Gastrocnemius medialis (tissue), 4 donors: ENCODE data around the gene ARHGAP42. TPM values are rescaled to one million over a fixed set of nuclear protein-coding genes. Genes with fewer than 3 reads are reported as not detected.

ENCODE experiments used
- ATAC-seq, 2 donors: fragments of 150-250 bp; one replicate each; pipeline ENCODE4 v1.9.1; 2016
- DNase-seq, 2 donors: peaks; one replicate each; pipeline ENCODE4 v3.0.0-alpha.2; 2019
- H3K27ac ChIP-seq, 4 donors: fragments of 200-600 bp; sonication (generic); 1 replicate in 1 of 4; 2 replicates in 3 of 4; pipeline ENCODE4 v1.5.1; 2016 to 2018; ENCODE audit warnings: mild to moderate bottlenecking in 2 of 4, moderate library complexity in 1 of 4
- H3K27me3 ChIP-seq, 3 donors: fragments of 200-600 bp; sonication (generic) in 2 of 3; 1 replicate in 1 of 3; 2 replicates in 2 of 3; pipeline versions ENCODE4 v1.5.1 to v1.6.0; 2016 to 2019; ENCODE audit warnings: mild to moderate bottlenecking in 1 of 3, moderate library complexity in 1 of 3
- H3K36me3 ChIP-seq, 2 donors: fragments of 200-600 bp; sonication (generic) in 1 of 2; one replicate each; pipeline ENCODE4 v1.5.1; 2017 to 2018
- H3K4me1 ChIP-seq, 2 donors: fragments of 200-600 bp; sonication (generic) in 1 of 2; one replicate each; pipeline ENCODE4 v1.5.1; 2016 to 2017; ENCODE audit warnings: mild to moderate bottlenecking in 2 of 2
- H3K4me3 ChIP-seq, 4 donors: fragments of 200-600 bp; sonication (generic) in 3 of 4; 1 replicate in 1 of 4; 2 replicates in 3 of 4; pipeline ENCODE4 v1.5.1; 2016 to 2019; ENCODE audit warnings: mild to moderate bottlenecking in 2 of 4
- H3K9me3 ChIP-seq, 3 donors: fragments of 200-600 bp; sonication (generic) in 2 of 3; 1 replicate in 1 of 3; 2 replicates in 2 of 3; pipeline ENCODE4 v1.5.1; 2016 to 2019
- POLR2A ChIP-seq, 2 donors: fragments of 450-650 bp; IDR thresholded peaks; one replicate each; pipeline ENCODE4 v1.6.1; 2017; ENCODE audit warnings: antibody characterized with exemption in 2 of 2, mild to moderate bottlenecking in 2 of 2, moderate library complexity in 2 of 2
- in situ Hi-C, 4 donors: fragments of 200-750 bp; cut with MboI; loops; one replicate each; pipeline versions ENCODE4 v1.15.0 to v1.8.0; 2017; ENCODE audit warnings: low sequenced_read_pairs in 4 of 4
- intact Hi-C: fragments of 100-400 bp; cut with DNase I; formaldehyde crosslinking; loops from one replicate; pipeline ENCODE4 v1.15.1; 2023; ENCODE audit warnings: low total_unique reads
- total RNA-seq, 4 donors: library from RNA; depleted of rRNA; stranded (reverse); fragments of >200 nt; gene quantifications; one replicate each; pipeline versions ENCODE4 v1.1.0 to v1.2.3, GENCODE V29; 2016
- TF ChIP-seq, protein P1 (sequence below), 5 experiments: fragments of 450-650 bp in 3 of 5; fragments of 200-600 bp in 2 of 5; sonication (generic) in 2 of 5; IDR thresholded peaks in 4 of 5; conservative IDR thresholded peaks in 1 of 5; 1 replicate in 4 of 5; 2 replicates in 1 of 5; pipeline ENCODE4 v1.5.1; 2016 to 2019; ENCODE audit warnings: antibody characterized with exemption in 5 of 5, mild to moderate bottlenecking in 3 of 5, moderate library complexity in 3 of 5

ARHGAP42 gene
- total RNA-seq, 4 donors from 2014 or later = 6.0 to 13.9 (median 10.2) TPM

DNA sequence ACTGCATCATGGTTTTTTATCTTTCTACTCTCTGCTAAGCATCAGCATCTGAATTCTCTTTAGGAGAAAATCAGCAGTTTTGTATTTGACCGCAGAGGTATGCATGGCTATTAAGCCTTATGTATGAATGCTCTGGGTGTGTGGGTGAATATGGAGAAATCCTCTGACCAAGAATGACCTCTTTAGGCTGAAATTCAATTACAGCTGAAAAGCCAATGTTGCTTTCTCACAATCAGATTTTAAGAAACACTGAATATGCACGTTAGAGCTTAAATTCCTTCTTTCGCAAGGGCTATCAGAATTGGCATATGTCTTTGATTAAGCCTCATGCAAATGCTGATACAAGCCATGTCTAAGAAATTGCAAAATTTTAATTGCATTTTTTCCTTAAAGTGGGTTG lies 43.2 kb downstream of the ARHGAP42 start:
- no peaks in the 10 kb centered on the region for H3K27me3 ChIP-seq
- DNase-seq = no peak
- H3K4me1 ChIP-seq = peaks cover 14 to 25% of the 10 kb centered on the region in 2 donors
- no peak for ATAC-seq
- no peak overlapping the region for H3K27ac ChIP-seq
- no peaks in the 10 kb centered on the region for H3K36me3 ChIP-seq
- intact Hi-C loops = no loop called here
- no peak overlapping the region for H3K4me3 ChIP-seq
- in situ Hi-C loops = no loop called here
- TF ChIP-seq, protein P1, sequence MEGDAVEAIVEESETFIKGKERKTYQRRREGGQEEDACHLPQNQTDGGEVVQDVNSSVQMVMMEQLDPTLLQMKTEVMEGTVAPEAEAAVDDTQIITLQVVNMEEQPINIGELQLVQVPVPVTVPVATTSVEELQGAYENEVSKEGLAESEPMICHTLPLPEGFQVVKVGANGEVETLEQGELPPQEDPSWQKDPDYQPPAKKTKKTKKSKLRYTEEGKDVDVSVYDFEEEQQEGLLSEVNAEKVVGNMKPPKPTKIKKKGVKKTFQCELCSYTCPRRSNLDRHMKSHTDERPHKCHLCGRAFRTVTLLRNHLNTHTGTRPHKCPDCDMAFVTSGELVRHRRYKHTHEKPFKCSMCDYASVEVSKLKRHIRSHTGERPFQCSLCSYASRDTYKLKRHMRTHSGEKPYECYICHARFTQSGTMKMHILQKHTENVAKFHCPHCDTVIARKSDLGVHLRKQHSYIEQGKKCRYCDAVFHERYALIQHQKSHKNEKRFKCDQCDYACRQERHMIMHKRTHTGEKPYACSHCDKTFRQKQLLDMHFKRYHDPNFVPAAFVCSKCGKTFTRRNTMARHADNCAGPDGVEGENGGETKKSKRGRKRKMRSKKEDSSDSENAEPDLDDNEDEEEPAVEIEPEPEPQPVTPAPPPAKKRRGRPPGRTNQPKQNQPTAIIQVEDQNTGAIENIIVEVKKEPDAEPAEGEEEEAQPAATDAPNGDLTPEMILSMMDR (IDR thresholded peaks at IDR 0.05 in 4 of 5, conservative IDR thresholded peaks at IDR 0.05 in 1 of 5) = no peak
- no peak for TF ChIP-seq POLR2A (IDR thresholded peaks at IDR 0.05)
- no peaks in the 10 kb centered on the region for H3K9me3 ChIP-seq

DNA sequence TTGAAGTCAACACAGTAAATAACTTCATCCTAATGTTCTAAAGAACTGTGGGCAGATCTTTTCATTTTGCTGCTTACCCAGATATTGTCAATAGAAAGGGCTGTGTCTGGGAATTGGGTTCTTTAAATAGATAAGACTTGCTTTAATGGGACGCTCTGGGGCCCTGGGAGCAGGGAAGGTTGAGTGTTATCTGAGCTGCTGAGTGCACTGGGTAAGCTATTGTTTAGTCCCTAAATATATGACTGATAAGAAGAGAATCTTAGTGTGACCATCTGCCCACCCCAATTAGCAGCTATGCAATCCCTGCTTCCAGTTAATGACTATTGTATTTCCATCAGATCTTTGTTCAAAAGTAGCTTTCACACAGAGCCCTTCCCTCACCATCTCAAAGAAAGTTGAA lies 44.4 kb downstream of the ARHGAP42 start:
- DNase-seq (no peak), ATAC-seq (no peak)
- Histone ChIP-seq H3K27ac (no peak overlapping the region), H3K9me3 (no peaks in the 10 kb centered on the region), H3K27me3 (no peaks in the 10 kb centered on the region), H3K36me3 (no peaks in the 10 kb centered on the region), H3K4me1 (peaks cover 14 to 23% of the 10 kb centered on the region in 2 donors), H3K4me3 (no peak overlapping the region)
- intact Hi-C loops = no loop called here
- TF ChIP-seq, protein P1 (IDR thresholded peaks at IDR 0.05 in 4 of 5, conservative IDR thresholded peaks at IDR 0.05 in 1 of 5) = no peak
- no peak for TF ChIP-seq POLR2A (IDR thresholded peaks at IDR 0.05)
- in situ Hi-C loops = no loop called here

GRCh38 chr11:100732949-100733348 lies 45.9 kb downstream of the ARHGAP42 start:
- ATAC-seq = no peak
- DNase-seq = no peak
- Histone ChIP-seq H3K4me3 (no peak overlapping the region), H3K9me3 (no peaks in the 10 kb centered on the region), H3K27ac (no peak overlapping the region), H3K27me3 (no peaks in the 10 kb centered on the region), H3K36me3 (no peaks in the 10 kb centered on the region), H3K4me1 (peaks cover 3 to 8% of the 10 kb centered on the region in 2 donors)
- no peak for TF ChIP-seq POLR2A (IDR thresholded peaks at IDR 0.05)
- TF ChIP-seq, protein P1 (IDR thresholded peaks at IDR 0.05 in 4 of 5, conservative IDR thresholded peaks at IDR 0.05 in 1 of 5) = no peak
- in situ Hi-C loops = no loop called here
- intact Hi-C loops = no loop called here

DNA sequence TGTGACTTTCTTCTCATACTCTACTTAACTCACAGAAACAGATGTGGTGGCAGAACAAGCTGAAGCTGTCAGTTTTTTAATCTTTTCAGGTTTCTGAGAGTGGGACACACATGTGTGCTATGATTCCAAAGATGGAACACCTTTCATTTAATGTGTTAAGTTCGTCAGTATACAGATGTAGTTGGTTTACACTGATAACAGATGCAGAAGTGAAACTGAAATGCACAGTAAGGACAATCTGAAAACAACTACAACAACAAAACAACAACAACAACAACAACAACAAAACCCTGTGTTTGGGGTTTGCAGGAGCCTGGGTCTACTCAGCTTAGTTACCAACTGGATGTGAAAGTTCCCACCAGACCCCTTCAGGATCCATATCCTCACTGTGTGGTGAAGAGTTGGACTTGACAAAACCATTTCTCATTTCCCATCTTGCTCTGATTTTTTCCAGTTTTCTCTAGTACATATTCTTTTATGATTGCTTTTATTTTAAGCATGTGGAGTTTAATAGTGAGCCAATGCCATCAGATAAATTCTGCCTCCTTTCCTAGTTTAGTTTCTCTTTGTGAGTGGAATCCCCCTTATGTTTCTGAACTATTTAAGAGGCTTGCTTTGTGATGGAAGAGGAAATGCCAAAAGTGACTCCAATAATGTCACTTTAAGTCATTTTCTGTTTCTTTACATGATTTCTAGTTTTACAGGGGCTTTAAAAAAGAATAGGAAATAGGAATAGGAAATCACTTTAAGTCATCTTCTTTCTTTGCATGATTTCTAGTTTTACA lies 47.8 kb downstream of the ARHGAP42 start:
- intact Hi-C loops = loop anchor here (1.0 kb wide), 1 partner anchor 16 kb away; no protein-coding TSS in a partner anchor
- in situ Hi-C loops = no loop called here
- no peak for ATAC-seq
- Histone ChIP-seq H3K36me3 (no peaks in the 10 kb centered on the region), H3K27me3 (no peaks in the 10 kb centered on the region), H3K4me3 (no peak overlapping the region), H3K27ac (no peak overlapping the region), H3K4me1 (peaks cover 15 to 18% of the 10 kb centered on the region in 2 donors), H3K9me3 (no peaks in the 10 kb centered on the region)
- no peak for DNase-seq
- no peak for TF ChIP-seq POLR2A (IDR thresholded peaks at IDR 0.05)
- TF ChIP-seq, protein P1 (IDR thresholded peaks at IDR 0.05 in 4 of 5, conservative IDR thresholded peaks at IDR 0.05 in 1 of 5) = no peak
